ELR (cell line): ENCODE results near the gene TCFL5.

Source experiments
- DNase-seq: peaks from one replicate; pipeline ENCODE4 v3.0.0-alpha.2; 2015; ENCODE audit warnings: low read depth

The TCFL5 gene

DNA sequence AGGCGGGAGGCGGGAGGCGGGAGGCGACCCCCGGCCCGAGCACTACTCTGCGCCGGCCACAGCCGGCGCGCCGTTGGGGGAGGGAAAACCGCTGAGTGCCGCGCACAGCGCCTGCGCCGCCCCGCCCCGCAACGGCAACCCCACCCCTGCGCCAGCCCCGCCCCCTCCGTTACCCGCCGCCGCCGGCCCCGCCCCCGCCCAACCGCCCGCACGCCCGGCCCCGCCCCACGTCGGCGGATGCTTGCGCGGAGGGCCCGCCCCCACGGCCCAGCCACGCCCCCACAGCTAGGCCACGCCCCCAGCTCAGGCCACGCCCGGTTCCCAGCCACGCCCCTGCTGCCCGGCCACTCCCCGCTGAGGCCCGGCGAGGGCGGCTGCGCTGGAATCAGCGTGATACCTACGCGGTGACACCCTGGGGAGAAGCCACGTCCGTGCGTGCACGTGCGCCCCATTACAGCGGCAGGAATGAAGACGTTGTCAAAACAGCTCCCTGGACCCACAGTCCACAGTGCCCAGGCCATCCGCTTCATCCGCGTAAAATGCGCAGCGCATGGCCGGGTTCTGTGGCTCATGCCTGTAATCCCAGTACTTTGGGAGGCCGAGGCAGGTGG is at the start of gene TCFL5:
Gene TCFL5 (minus strand): TSS at position 97 of the 611 bp plus-strand sequence. CDS start 152 bp downstream, outside the sequence.
- DNase-seq, result peak; percentile 86

DNA sequence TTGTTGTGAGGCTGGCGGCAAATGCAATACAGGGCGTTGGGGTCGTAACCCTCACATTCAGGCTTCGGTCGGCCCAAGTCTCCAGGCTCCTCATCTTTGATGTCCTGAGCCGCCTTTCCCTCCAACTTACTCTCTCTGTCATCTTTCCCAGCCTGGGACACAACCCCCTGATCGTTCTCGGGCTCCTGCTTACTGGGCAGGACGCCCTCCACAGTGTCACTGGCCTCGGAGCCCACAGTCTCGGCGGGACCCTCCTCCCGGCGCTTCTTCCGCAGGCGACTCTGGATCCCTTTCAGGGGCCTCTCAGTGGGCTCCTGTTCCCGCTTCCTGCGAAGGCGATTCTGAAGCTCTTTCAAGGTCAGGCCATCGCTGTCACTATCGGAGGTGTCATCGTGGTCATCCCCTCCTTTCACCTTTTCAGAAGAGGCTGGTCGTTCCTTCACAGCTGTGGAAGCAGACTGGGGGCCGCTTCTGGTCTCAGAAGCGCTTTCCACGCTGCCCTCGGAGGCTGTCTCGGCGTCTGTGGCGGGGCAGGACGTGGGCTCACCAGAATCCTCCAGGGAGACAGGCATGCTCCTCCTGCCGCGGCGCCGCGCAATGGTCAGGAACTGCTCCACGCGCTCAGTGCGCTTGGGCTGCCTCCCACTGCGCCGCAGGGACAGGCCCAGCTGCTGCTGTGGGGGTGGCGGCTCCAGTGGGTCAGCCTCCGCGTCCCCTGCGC is 49.3 kb upstream of the TCFL5 start:
- DNase-seq, result no peak

DNA sequence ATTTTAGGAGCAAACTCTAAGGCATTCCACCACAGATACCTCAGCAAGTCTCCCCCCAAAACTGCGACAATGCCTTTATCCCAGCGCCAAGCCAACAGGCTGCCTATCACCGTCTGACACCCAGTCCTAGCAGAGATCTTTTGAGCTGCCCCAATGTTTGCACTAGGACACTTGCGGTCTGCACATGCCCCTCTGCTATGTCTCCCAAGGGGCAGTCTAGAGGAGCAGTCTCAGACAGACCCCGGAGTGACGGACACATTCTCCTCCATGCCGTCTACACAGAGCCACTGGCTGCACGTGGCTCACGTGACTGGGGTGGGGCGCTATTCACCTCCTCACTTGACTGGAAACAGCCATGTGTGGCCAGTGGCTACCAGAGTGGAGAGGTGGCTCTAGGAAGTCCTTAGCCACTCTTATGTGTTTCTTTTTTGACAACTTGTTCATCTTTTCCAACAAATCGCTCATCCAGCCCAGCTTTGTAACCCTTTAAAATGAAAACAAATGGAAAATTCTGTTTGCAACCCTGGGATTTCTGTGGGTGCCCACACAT is 48.7 kb upstream of the TCFL5 start:
- DNase-seq, result no peak

DNA sequence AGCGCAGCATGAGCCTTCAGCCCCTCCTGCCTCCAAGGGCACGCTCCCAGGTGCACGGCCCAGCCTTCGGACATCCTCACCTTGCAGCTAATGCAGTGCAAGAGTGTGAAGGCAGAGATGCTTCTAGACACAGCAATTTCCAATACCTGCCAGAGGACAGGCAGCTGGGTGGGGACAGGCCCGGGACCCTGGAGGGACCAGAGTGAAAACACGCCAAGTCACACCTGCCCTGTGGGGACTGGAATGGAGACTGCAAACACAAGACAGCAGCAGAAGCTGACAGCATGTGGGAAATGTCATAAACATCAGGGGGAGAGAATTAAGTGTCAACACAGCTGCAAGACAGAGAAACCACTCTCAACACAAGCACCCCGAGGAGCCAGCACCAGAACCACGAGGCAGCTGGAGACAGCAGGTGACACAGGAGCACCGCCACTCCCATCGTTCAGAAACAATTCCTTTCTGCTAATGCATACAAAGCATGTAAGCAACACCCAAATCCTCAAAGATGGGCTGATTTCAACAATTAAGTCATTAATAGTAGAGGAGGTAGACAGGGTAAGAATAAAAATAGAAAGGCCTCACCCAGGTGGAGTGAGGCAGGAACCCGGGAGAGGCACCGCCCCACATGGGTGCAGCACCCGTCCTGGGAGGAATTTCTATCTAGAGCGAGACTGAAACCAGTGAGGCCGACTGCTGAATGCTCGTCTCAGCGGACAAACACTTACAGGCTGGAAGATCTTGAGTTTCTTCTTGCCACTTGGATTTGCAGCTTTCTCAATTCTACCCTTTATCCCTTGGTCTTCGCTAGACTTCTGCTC is 47.6 kb upstream of the TCFL5 start:
- no peak for DNase-seq

DNA sequence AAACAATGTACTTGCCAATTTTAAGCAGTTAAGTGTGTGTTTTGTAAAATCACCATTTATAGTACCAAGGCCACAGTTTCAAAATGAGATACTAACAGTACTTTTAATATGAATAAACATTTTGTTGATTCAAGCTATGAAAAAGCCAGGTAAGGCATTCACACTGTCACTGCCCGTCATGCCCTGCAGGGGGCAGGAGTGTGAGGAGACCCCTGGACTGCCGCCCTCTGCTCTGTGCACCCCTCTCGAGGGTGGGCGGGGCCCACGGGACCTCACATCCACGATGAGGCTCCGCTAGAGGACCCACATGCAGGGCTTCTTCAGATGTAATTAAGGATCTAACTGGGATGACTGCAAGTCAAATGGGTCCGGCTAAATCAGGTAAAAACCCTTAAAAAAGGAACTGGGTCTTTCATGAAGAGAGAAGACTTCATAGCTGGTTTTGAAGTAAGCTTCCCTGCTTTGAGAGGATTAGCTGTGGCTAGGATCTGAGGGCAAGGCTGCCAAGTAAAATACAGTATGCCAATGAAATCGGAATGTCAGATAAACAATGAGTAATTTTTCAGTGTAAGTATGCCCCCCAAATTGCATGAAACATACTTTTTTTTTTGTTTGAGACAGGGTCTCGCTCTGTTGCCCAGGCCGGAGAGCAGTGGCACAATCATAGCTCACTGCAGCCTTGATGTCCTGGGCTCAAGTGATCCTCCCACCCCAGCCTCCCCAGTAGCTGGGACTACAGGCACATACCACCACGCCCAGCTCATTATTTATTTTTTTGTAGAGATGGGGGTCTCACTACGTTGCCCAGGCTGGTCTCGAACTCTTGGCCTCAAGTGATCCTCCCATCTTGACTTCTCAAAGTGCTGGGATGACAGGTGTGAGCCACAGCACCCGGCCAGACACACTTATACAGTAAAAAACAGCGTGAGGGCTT is 46.0 kb upstream of the TCFL5 start:
- DNase-seq, result peak; percentile 48

DNA sequence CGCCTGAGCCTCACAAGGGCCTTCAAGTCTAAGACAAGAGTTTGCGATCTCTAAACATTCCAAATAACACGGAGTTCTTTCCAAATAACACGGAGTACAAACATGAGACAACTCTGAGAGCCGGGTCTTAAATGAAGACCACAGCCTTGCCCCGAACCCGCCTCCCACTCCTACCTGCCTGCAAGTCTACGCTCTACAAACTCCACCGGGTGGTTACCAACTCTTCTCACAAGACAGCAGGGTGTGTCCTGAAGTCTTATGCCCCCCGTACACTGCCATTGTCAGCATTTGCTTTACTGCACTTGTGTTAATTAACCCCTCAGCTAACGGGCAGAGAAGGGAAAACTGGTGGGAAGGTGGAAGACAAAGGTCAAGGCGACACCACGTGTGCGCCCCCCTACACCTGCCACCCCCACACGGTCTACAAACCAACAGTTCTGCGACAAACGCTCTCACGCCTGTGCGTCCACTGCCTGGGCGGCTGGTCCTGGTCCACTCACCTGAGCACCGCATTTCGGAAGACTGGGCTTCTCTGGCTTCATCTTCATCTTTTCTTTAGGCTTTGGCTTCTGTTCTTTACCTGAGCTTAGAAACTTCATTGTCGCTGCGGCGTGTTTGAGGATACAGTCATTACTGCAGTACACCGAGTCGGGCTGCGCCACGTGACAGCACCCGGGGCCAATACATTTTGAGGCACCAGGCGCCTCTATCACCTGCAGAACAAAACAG is 45.2 kb upstream of the TCFL5 start:
- DNase-seq, result no peak

DNA sequence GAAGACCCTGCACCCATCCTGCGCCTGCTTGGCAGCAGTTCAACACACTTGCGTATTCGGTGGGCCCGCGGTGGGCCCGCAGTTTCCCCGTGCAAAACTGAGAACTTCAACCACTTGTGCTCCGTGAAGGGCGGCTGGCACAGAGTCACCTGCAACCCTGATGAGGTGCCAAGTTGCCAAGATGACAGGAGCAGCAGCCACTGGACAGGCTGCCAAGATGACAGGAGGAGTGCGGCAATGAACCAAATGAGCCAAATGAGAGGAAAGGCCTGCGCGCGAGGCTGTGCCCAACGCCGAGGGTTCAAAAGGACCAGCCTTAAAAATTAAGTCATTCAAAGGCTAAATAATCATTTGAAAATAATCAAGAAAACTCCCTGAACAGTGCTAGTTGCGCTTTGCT is 44.6 kb upstream of the TCFL5 start:
- DNase-seq, result no peak

DNA sequence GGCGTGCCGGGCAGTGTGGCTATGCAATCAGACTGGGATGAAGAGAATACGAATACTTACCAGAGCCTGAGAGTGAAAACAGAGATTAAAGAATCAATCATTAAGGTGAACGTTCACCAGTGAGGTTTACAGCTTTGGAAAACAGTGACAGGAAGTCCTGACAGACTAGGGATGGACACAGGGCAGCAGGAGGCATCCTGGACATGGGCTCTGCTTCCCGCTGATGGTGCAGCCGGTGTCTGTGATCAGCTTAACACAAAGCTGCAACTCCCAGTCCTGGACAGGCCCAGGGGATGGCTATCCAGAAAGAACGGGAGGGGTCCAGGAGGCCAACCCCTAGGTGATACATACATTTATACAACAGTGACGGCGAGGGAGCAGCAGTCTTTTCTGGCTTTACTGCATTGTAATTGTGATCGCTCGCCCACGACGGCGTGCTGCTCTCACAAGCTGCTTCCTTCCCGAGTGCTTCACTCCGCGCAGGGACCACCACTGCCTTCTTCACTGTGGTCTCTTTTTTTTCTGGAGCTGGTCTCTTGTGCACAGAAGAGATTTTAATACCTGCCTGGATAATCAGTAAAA is 44.0 kb upstream of the TCFL5 start:
- no peak for DNase-seq

DNA sequence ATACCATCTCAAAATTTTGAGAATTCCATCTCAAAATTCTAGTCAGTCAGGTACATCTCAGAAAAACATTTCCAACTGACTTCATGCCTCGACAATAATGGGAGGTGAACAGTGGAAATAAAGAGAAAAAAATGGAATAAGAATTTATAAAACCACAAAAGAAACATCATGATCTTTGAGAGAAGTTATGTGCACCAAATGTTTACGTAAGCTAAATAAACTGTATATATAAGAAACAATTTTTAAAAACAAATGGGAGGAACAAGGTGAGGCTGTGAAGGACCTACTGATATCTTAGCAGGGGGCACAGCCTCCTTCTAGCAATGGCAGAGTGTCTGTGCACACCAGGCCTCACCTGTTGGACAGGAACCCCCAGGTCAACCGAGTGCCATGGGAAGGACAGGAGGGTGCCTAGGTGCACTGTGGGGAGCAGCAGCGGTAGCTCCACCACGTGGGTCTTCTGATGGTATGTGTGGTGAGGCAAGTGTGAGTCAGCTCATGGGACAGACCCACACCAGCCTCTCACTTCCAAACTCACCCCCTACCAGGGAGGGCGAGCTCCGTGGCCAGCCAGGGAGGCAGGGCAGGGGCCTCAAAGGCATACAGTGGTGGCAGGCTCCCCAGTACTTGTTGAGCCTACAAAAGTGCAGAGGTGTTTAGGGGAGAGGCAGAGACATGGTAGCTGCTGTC is 41.4 kb upstream of the TCFL5 start:
- DNase-seq, result peak; percentile 72

DNA sequence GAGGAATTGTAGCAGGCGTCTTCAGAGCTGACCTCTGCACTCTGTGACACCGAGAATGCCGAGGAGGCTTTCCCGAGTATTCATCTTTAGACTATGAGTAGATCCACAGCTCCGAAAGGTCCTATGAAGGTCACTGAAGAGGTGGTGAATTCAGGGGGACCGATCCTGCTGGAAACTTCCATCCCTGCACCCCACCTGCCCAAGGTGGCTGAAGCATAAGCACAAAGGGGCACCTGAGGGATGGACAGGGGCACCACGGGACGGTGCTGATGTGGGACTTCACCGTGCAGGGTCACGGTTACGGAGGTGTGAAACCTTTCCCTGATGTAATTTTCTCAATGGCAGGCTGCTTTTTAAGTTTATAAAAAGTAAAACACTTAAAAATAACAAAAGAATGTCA is 40.3 kb upstream of the TCFL5 start:
- DNase-seq, result no peak

DNA sequence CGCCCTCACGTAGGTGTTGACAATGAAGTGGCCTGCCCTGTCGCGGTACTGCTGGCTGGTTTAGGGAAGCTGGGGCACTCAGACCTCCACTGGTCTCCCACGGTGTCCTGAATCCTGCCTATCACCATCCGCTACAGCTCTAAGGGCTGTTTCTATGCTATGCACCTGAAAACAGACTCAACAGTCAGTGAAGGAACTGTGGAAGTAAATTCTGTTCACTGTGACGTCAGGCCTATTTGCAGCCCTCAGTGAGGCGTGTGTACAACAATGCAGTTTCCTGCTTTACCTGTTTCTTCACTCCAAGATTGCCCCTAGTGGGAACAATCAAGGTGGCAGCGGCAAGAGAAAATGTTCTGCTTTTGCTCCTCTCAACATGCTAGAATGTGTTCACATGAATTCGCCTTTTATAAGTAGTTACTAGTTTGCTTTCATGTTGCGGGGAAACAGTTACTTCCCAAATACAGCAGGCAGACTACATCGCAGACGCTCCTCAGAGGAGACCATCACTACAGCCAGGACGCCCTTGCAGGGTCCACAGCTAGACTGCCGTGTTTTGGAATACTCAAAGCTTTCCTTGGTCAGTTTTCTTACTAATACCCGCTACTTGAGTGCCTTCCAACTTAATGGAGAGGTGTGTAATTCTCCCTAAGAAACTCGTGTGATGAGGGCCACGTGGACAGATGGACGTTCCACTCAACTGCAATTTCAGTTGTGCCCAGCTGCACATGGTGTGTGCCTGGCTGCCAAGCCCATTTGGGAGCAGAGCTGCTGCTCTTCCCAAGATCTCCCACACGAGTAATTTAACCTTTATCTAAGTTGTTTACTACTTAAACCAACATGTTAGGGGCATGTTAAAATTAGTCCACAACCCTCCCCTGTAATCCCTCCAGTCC is 39.3 kb upstream of the TCFL5 start:
- DNase-seq, result peak; percentile 49

DNA sequence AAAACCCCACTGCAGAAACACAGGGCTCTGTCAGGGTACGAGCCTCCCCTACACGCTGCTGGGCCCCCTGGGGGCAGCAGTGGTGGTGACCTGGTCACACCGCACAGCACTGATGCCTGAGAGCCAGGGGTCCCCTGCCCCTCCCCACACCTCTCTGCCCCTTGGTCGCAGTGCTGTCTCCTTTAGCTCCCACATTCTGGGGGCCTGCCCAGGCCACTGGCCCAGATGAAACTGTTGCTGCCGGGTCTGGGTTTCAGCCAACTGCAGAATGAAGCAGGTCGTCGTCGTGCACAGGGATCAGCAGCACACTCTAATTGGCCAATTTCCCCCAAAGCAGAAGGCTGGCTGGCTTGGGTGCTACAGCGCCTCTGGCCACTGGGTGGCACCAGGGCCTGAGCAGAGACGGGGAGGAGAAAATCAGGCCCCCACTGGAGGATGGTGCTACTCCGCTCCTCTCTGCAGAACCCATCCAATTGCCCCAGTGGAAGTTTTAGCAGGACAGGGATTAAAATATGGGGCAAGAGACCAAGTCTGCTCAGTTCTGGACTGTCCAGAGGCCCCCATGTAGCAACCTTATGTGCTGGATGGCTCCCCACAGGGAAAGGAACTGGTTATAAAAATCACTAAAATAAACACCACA is 38.5 kb upstream of the TCFL5 start:
- peak; percentile 80 for DNase-seq

DNA sequence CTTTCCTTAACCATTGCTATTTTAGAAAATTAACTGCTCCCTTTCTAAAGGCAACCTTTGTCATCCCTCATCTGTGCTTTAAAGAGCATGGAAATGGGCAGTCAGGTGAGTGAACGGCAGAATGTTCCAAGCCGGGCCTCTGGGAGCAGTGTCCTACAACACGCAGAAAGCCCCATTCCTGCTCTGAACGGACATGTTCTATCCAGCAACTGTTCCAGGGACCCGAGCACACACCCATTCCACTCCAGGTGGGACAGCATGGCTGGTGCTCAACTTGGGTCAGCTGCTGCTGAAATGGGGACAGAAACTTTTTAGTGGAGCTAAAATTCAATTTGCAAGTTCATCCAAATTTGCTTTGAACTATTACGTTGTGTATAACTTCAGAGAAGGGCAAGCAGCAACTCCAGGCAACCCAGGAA is 38.0 kb upstream of the TCFL5 start:
- DNase-seq, result no peak

DNA sequence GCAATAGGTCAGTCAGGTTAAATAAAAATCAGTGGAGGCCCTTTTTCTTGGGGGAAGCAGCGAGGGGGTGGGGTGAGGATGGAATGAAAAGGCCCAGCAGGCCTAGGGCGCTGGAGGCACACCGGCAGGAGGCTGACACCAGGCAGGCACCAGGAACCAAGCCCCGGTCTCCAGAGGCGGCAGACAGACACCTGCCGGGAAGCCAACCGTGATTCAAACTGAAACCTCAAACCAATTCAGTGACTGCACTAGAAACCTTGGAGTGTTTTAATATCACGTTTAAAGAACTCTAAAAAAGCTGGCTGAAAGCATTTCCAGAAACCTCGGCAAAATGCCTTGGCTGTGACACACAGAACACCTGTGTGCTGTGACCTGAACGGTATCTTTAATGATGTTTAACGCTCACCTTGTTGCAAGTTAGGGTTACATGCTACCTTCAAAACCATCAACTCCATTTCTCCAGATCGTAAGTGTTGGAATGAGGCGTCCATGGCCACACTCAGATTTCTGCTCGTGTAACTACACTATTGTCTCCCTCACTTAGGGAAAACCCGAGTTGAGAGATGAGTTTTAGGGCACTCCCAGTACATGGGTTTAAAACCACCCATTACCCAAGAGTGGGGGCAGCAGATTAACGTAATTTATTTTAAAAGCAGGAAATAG is 37.5 kb upstream of the TCFL5 start:
- DNase-seq, result no peak

DNA sequence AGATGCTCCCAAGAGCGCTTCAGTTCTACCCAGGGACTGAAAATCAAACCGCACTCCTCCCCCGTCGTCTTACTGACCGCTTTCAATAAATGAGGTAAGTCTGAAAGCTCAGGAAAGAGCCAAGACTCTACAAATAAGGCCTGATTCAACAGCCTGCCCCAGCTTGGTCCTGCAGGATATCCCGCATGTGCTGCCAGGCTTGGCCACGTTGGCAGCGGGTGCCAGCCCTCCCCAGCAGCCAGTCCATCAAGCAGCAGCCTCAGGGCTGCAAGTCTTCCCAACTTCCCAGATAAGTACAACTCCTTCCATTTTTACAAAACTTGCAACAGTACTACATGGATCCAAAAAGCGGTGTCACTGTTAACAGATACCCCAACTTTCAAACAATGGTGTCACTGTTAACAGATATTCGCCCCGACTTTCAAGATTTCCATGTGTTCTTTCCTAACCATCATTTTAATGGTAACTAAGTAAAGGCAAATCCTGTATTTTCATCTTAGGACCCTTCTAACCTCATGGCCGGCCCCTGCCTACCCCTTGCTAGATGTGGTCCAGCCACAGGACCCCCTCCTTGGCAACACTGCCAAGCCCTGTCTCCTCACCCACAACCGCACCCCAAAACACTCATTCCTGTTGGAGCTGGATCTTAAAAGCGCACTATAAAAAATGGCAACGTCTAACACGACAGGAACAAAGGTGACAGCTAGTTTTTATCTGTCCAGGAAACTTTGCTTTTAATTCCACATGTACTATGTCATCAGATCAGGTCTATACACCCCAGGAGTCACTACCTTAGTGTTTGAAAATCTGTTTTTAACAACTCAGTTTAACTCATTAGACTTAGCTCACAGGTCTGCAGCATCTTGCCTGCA is 36.7 kb upstream of the TCFL5 start:
- no peak for DNase-seq

DNA sequence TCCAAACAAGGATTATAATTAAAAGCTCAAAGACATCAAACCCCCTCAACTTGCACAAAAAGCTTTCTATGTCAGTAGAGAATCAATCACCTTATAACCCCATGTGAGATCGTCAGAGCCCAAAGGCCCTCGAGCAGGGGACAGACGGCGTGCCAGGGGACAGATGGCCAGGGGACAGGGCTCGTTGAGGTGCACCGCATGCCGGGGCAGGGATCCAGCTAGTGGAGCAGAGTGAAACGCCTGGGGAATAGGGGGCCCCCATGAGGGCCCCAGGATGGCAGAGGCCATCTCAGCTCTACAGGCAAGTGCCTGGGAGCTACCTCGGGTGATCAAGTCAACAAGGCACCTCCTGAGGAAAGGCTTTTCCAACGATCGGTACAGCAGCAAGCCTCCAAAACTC is 36.0 kb upstream of the TCFL5 start:
- no peak for DNase-seq

DNA sequence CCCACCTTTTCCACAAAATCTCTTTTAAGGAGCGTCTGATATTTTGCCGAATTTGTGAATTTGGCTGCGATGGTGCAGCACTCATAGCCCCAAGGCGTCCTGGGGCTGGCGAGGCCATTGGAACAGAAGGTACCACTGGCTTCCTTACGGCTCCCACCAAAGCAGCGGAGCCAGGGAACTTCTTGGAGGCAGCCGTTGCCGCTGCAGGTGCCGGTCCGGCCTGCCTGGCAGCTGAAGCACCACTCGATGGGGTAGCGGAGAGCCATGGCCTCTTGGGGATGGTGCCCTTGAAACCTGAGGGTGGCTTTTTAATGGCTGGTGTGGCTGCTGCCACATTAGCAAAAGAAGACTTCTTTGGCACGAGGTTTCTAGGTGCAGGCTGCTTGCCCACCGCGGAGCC is 34.9 kb upstream of the TCFL5 start:
- DNase-seq, result no peak
